Panc1 (cell line): ENCODE data around the gene MMP17. TPM values are rescaled to one million over a fixed set of nuclear protein-coding genes. Genes with fewer than 3 reads are reported as not detected.

ENCODE experiments used
- ATAC-seq: fragments of 200-7000 bp; cut with Tn5 transposase; 2 replicates; pipeline ENCODE4 v1.9.1; 2020; ENCODE audit warnings: mild to moderate bottlenecking, moderate library complexity
- BruUV-seq: library from RNA; stranded (reverse); fragments of 400-500 nt; replicated peaks from 2 replicates; lab custom pipeline; 2021; lab: Mats Ljungman, UMichigan
- CTCF ChIA-PET: fragments of 300-600 bp; sonication (Branson Sonifier 250); formaldehyde crosslinking; loops from one replicate; lab custom pipeline; 2022; ENCODE audit warnings: antibody characterized with exemption; lab: Charles Lee
- POLR2A ChIA-PET: fragments of 300-600 bp; sonication (Branson Sonifier 250); formaldehyde crosslinking; loops from one replicate; lab custom pipeline; 2022; ENCODE audit warnings: antibody characterized with exemption; lab: Charles Lee
- DNase-seq: peaks from one replicate; pipeline ENCODE4 v3.0.0-alpha.2; 2010; ENCODE audit warnings: low read depth, low spot score
- H3K27ac ChIP-seq: 2 replicates; pipeline ENCODE4 v1.5.1; 2011; ENCODE audit warnings: mild to moderate bottlenecking, low read length, inconsistent platforms
- H3K27me3 ChIP-seq: fragments of 200-500 bp; sonication (Bioruptor generic); 2 replicates; pipeline ENCODE4 v1.6.0; 2014; ENCODE audit warnings: low read length, inconsistent platforms; ENCODE audit not compliant: control insufficient read depth, insufficient read depth
- H3K36me3 ChIP-seq: fragments of 200-500 bp; sonication (Bioruptor generic); 2 replicates; pipeline ENCODE4 v1.5.1; 2014; ENCODE audit warnings: inconsistent platforms, mild to moderate bottlenecking, low read length, moderate library complexity; ENCODE audit not compliant: control insufficient read depth, insufficient read depth
- H3K4me1 ChIP-seq: 2 replicates; pipeline ENCODE4 v1.5.1; 2011; ENCODE audit warnings: inconsistent platforms, mild to moderate bottlenecking, low read length, moderate library complexity; ENCODE audit not compliant: control insufficient read depth, insufficient read depth
- H3K4me3 ChIP-seq, 2 experiments: 2 replicates each; pipeline ENCODE4 v1.5.1; 2011 to 2012; ENCODE audit warnings: low read depth in 2 of 2, low read length in 2 of 2, mild to moderate bottlenecking in 2 of 2, inconsistent platforms in 1 of 2, moderate library complexity in 1 of 2
- H3K9me3 ChIP-seq: fragments of 200-500 bp; sonication (Bioruptor generic); 2 replicates; pipeline ENCODE4 v1.5.1; 2014; ENCODE audit warnings: low read depth, mild to moderate bottlenecking, inconsistent platforms, low read length, moderate library complexity; ENCODE audit not compliant: control insufficient read depth, insufficient read depth
- CTCF ChIP-seq: fragments of 450-650 bp; IDR thresholded peaks from 2 replicates; pipeline ENCODE4 v1.5.1; 2017; ENCODE audit warnings: mild to moderate bottlenecking
- POLR2AphosphoS5 ChIP-seq: IDR thresholded peaks from 2 replicates; pipeline ENCODE4 v1.6.1; 2012; ENCODE audit warnings: mild to moderate bottlenecking, low read depth, low read length, moderate library complexity
- REST ChIP-seq, 2 experiments: IDR thresholded peaks; 2 replicates each; pipeline ENCODE4 v1.6.1; 2011 to 2012; ENCODE audit warnings: low read depth in 2 of 2, control low read depth in 1 of 2, low read length in 1 of 2, mild to moderate bottlenecking in 1 of 2, moderate library complexity in 1 of 2; ENCODE audit not compliant: insufficient read depth in 1 of 2
- SIN3A ChIP-seq: IDR thresholded peaks from 2 replicates; pipeline ENCODE4 v1.6.1; 2012; ENCODE audit warnings: low read depth, mild to moderate bottlenecking, low read length, moderate library complexity, borderline replicate concordance; ENCODE audit not compliant: insufficient read depth
- TCF7L2 ChIP-seq: IDR thresholded peaks from 2 replicates; pipeline ENCODE4 v1.6.1; 2011; ENCODE audit warnings: mild to moderate bottlenecking, low read depth, low read length, inconsistent platforms
- in situ Hi-C: cut with HindIII; loops from 2 replicates; pipeline ENCODE4 v1.10.0; 2016; ENCODE audit warnings: low sequenced_read_pairs, low pct_unique_long_range_greater_than_20kb
- intact Hi-C: fragments of 100-400 bp; cut with micrococcal nuclease; formaldehyde crosslinking; loops from one replicate; pipeline ENCODE4 v1.10.0; 2022; ENCODE audit not compliant: unreplicated experiment
- total RNA-seq: library from RNA; stranded (reverse); gene quantifications from one replicate; pipeline ENCODE4 v1.2.1, GENCODE V29; 2021; ENCODE audit not compliant: unreplicated experiment

Gene MMP17
- total RNA-seq, 1 experiment from 2014 or later: 30.0 TPM

GRCh38 chr12:131836714-131837397, 8.7 kb downstream of the MMP17 start:
- DNase-seq: no peak
- ATAC-seq: no peak
- Histone ChIP-seq H3K4me3 (no peak overlapping the region), H3K36me3 (no peaks in the 10 kb centered on the region), H3K9me3 (no peaks in the 10 kb centered on the region), H3K27ac (no peak overlapping the region), H3K4me1 (peaks cover 17% of the 10 kb centered on the region), H3K27me3 (no peaks in the 10 kb centered on the region)
- POLR2A ChIA-PET: no interaction called here
- CTCF ChIA-PET: interaction anchor here (0.7 kb wide), 1 partner anchor 113 kb away, joined by 7 read pairs; the partner anchor contains the start of gene EP400
- TF ChIP-seq CTCF (no peak), REST (IDR thresholded peaks at IDR 0.05; ENCODE audit: insufficient read depth in 1 of 2, low read depth in 2 of 2, low read length in 1 of 2) (no peak), SIN3A (no peak), POLR2AphosphoS5 (no peak), TCF7L2 (no peak)
- in situ Hi-C loops (no loop called here), intact Hi-C loops (no loop called here)
- no TSS peak for BruUV-seq

- no peaks in the 10 kb centered on the region for H3K36me3 ChIP-seq
Observed at GRCh38 chr12:131840643-131841416, 12.6 kb downstream of the MMP17 start.

More at GRCh38 chr12:131840643-131841416, 12.6 kb downstream of the MMP17 start:
- TF ChIP-seq CTCF: no peak
- no peak for TF ChIP-seq REST (IDR thresholded peaks at IDR 0.05; ENCODE audit: insufficient read depth in 1 of 2, low read depth in 2 of 2, low read length in 1 of 2)
- TF ChIP-seq POLR2AphosphoS5: no peak
- no peak for TF ChIP-seq SIN3A
- TF ChIP-seq TCF7L2: no peak
- in situ Hi-C loops (no loop called here), intact Hi-C loops (no loop called here)
- ChIA-PET CTCF (no interaction called here), POLR2A (no interaction called here)
- Histone ChIP-seq H3K4me1 (no peaks in the 10 kb centered on the region), H3K4me3 (no peak overlapping the region), H3K27ac (no peak overlapping the region), H3K9me3 (no peaks in the 10 kb centered on the region), H3K27me3 (no peaks in the 10 kb centered on the region)
- DNase-seq (no peak), ATAC-seq (no peak)
- no TSS peak for BruUV-seq
